HepG2 (cell line): Measurements from ENCODE around the gene RHBG. TPM values are rescaled to one million over a fixed set of nuclear protein-coding genes. Genes with fewer than 3 reads are reported as not detected.

Experiments used
- HOXD1 ChIP-seq: sonication (generic); formaldehyde crosslinking; IDR thresholded peaks from 2 replicates; pipeline ENCODE4 v1.5.0; 2020; ENCODE audit warnings: missing genetic modification reagents
- NFE2L2 ChIP-seq: fragments of 150-350 bp; IDR thresholded peaks from 2 replicates; pipeline ENCODE4 v1.6.1; 2014; ENCODE audit warnings: low read length
- NFKBIZ ChIP-seq: IDR thresholded peaks from 2 replicates; pipeline ENCODE4 v1.6.1; 2018; ENCODE audit warnings: missing genetic modification reagents, missing compliant biosample characterization
- NR2C2 ChIP-seq: sonication (generic); formaldehyde crosslinking; IDR thresholded peaks from 2 replicates; pipeline ENCODE4 v1.4.0; 2020; ENCODE audit warnings: missing genetic modification reagents, mild to moderate bottlenecking, moderate library complexity, borderline replicate concordance
- NR2F2 ChIP-seq: IDR thresholded peaks from 2 replicates; pipeline ENCODE4 v1.6.1; 2012; ENCODE audit warnings: low read depth, inconsistent platforms, borderline replicate concordance
- SMAD3 ChIP-seq: sonication (generic); formaldehyde crosslinking; IDR thresholded peaks from 2 replicates; pipeline ENCODE4 v1.4.0; 2020; ENCODE audit warnings: missing genetic modification reagents
- TOE1 ChIP-seq: sonication (generic); formaldehyde crosslinking; IDR thresholded peaks from 2 replicates; pipeline ENCODE4 v1.4.0; 2020; ENCODE audit warnings: mild to moderate bottlenecking, missing genetic modification reagents
- ZMYM3 ChIP-seq: sonication (generic); formaldehyde crosslinking; IDR thresholded peaks from 2 replicates; pipeline ENCODE4 v1.5.1; 2020; ENCODE audit warnings: mild to moderate bottlenecking, missing genetic modification reagents
- polyA plus RNA-seq, 8 experiments: library from polyadenylated mRNA; depleted of rRNA in 3 of 8; stranded (reverse) in 7 of 8; unstranded in 1 of 8; fragments of >200 nt; fragmentation: Illumina TruSeq in 4 of 8; extraction: Trizol in 4 of 8; gene quantifications; 2 replicates each; pipeline versions ENCODE4 v1.2.1 to v1.2.3, GENCODE V29; 2011 to 2016; ENCODE audit warnings: low read depth in 4 of 8, missing spikeins in 1 of 8, mixed read lengths in 1 of 8; ENCODE audit not compliant: insufficient read depth in 1 of 8
- total RNA-seq, 5 experiments: library from RNA; depleted of rRNA; stranded (reverse); fragments of >200 nt; fragmentation: Illumina TruSeq; extraction: Trizol; gene quantifications; 2 replicates each; pipeline ENCODE4 v1.2.3, GENCODE V29; 2016; ENCODE audit warnings: low read depth in 1 of 5
- TF ChIP-seq, protein P1 (sequence below): IDR thresholded peaks from 2 replicates; pipeline ENCODE4 v1.6.1; 2016; ENCODE audit warnings: control low read depth
- TF ChIP-seq, protein P2 (sequence below): IDR thresholded peaks from 2 replicates; pipeline ENCODE4 v1.6.1; 2016; ENCODE audit warnings: missing biosample characterization, missing genetic modification reagents, low read depth
- TF ChIP-seq, protein P3 (sequence below): sonication (generic); formaldehyde crosslinking; IDR thresholded peaks from 2 replicates; pipeline ENCODE4 v1.4.0; 2020; ENCODE audit warnings: missing genetic modification reagents
- TF ChIP-seq, protein P4 (sequence below): sonication (generic); formaldehyde crosslinking; IDR thresholded peaks from one replicate; pipeline ENCODE4 v1.5.1; 2020; ENCODE audit warnings: mild to moderate bottlenecking, missing genetic modification reagents; ENCODE audit errors: not compliant biosample characterization

RHBG gene
- total and polyA plus RNA-seq, 2 of the 13 experiments (the other 11 are each of a cell fraction or from before 2014, with no cell fraction given), result 61.8 to 73.5 TPM

DNA sequence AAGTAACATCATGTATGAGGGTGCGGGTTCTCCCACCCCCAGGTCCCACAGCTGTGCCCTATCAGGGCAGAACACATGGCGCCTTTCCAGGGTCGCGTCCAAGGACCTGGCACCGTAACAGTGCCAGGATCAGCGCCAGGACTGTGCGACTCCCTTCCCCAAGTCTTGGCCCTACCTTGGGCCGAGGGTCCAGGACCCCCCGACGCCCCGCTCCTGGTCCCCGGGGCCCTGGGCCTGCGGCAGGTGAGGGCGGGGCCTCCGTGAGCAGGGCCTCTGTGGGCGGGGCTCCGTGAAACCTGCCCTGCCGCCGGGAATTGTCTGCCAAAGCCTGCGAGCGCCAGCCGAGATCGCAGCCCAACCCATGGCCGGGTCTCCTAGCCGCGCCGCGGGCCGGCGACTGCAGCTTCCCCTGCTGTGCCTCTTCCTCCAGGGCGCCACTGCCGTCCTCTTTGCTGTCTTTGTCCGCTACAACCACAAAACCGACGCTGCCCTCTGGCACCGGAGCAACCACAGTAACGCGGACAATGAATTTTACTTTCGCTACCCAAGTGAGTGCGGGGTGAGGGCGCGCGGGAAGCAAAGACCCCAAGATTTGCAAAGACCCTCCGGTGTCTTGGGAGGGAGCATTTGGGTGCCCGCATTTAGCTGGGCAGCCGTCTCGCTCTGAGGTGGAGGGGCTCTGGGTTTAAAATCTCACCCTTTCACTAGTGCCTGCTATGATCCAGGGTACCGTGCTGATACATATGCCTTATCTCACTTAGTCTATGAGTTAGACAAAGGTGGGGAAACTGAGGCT is at the start of gene RHBG (continued):
- TF ChIP-seq, protein P1, sequence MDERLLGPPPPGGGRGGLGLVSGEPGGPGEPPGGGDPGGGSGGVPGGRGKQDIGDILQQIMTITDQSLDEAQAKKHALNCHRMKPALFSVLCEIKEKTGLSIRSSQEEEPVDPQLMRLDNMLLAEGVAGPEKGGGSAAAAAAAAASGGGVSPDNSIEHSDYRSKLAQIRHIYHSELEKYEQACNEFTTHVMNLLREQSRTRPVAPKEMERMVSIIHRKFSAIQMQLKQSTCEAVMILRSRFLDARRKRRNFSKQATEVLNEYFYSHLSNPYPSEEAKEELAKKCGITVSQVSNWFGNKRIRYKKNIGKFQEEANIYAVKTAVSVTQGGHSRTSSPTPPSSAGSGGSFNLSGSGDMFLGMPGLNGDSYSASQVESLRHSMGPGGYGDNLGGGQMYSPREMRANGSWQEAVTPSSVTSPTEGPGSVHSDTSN (CRISPR knock-in tag), result no peak
- TF ChIP-seq SMAD3 (CRISPR knock-in tag), result peak; percentile 62; the same call in 1 of the 2 replicates
- peak; percentile 61; the same call in 1 of the 2 replicates for TF ChIP-seq HOXD1 (CRISPR knock-in tag)
- no peak for TF ChIP-seq NFKBIZ
- TF ChIP-seq, protein P2, sequence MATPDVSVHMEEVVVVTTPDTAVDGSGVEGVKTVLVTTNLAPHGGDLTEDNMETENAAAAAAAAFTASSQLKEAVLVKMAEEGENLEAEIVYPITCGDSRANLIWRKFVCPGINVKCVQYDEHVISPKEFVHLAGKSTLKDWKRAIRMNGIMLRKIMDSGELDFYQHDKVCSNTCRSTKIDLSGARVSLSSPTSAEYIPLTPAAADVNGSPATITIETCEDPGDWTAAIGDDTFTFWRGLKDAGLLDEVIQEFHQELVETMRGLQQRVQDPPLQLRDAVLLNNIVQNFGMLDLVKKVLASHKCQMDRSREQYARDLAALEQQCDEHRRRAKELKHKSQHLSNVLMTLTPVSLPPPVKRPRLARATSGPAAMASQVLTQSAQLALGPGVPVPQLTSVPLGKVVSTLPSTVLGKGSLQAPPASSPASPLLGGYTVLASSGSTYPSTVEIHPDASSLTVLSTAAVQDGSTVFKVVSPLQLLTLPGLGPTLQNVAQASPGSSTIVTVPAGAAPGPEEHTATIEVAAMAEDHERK (CRISPR knock-in tag), result no peak
- no peak; the same call in 1 of the 2 replicates for TF ChIP-seq NR2C2
- TF ChIP-seq ZMYM3, result peak; percentile 61
- TF ChIP-seq NR2F2, result no peak
- TF ChIP-seq TOE1, result no peak
- TF ChIP-seq NFE2L2, result no peak
- TF ChIP-seq, protein P3, sequence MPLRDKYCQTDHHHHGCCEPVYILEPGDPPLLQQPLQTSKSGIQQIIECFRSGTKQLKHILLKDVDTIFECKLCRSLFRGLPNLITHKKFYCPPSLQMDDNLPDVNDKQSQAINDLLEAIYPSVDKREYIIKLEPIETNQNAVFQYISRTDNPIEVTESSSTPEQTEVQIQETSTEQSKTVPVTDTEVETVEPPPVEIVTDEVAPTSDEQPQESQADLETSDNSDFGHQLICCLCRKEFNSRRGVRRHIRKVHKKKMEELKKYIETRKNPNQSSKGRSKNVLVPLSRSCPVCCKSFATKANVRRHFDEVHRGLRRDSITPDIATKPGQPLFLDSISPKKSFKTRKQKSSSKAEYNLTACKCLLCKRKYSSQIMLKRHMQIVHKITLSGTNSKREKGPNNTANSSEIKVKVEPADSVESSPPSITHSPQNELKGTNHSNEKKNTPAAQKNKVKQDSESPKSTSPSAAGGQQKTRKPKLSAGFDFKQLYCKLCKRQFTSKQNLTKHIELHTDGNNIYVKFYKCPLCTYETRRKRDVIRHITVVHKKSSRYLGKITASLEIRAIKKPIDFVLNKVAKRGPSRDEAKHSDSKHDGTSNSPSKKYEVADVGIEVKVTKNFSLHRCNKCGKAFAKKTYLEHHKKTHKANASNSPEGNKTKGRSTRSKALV (CRISPR knock-in tag), result peak; percentile 87; the same call in 1 of the 2 replicates
- TF ChIP-seq, protein P4, sequence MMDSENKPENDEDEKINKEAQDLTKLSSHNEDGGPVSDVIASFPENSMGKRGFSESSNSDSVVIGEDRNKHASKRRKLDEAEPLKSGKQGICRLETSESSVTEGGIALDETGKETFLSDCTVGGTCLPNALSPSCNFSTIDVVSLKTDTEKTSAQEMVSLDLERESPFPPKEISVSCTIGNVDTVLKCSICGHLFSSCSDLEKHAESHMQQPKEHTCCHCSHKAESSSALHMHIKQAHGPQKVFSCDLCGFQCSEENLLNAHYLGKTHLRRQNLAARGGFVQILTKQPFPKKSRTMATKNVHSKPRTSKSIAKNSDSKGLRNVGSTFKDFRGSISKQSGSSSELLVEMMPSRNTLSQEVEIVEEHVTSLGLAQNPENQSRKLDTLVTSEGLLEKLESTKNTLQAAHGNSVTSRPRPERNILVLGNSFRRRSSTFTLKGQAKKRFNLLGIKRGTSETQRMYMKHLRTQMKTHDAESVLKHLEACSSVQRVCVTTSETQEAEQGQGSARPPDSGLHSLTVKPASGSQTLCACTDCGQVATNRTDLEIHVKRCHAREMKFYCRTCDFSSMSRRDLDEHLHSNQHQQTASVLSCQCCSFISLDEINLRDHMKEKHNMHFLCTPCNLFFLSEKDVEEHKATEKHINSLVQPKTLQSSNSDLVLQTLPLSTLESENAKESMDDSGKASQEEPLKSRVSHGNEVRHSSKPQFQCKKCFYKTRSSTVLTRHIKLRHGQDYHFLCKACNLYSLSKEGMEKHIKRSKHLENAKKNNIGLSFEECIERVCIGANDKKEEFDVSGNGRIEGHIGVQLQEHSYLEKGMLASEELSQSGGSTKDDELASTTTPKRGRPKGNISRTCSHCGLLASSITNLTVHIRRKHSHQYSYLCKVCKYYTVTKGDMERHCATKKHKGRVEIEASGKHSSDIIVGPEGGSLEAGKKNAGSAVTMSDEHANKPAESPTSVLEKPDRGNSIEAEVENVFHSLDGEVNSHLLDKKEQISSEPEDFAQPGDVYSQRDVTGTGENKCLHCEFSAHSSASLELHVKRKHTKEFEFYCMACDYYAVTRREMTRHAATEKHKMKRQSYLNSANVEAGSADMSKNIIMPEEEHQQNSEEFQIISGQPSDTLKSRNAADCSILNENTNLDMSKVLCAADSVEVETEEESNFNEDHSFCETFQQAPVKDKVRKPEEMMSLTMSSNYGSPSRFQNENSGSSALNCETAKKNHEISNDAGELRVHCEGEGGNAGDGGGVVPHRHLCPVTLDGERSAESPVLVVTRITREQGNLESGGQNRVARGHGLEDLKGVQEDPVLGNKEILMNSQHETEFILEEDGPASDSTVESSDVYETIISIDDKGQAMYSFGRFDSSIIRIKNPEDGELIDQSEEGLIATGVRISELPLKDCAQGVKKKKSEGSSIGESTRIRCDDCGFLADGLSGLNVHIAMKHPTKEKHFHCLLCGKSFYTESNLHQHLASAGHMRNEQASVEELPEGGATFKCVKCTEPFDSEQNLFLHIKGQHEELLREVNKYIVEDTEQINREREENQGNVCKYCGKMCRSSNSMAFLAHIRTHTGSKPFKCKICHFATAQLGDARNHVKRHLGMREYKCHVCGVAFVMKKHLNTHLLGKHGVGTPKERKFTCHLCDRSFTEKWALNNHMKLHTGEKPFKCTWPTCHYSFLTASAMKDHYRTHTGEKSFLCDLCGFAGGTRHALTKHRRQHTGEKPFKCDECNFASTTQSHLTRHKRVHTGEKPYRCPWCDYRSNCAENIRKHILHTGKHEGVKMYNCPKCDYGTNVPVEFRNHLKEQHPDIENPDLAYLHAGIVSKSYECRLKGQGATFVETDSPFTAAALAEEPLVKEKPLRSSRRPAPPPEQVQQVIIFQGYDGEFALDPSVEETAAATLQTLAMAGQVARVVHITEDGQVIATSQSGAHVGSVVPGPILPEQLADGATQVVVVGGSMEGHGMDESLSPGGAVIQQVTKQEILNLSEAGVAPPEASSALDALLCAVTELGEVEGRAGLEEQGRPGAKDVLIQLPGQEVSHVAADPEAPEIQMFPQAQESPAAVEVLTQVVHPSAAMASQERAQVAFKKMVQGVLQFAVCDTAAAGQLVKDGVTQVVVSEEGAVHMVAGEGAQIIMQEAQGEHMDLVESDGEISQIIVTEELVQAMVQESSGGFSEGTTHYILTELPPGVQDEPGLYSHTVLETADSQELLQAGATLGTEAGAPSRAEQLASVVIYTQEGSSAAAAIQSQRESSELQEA (CRISPR knock-in tag), result peak; percentile 27
